LNCaP clone FGC (cell line): ENCODE measurements around the gene TASP1.
"Not testable (repeated sequence)": the region's sequence is repeated elsewhere in the genome, so short reads cannot be mapped to it uniquely, and the experiment has no call there.

ENCODE experiments used
- DNase-seq: peaks from one replicate; pipeline ENCODE4 v3.0.0-alpha.2; 2011; ENCODE audit warnings: low read depth
- H3K4me3 ChIP-seq: 2 replicates; pipeline ENCODE4 v1.5.1; 2011; ENCODE audit warnings: mild to moderate bottlenecking, low read depth, low read length, control low read depth
- TF ChIP-seq, protein P1 (sequence below): IDR thresholded peaks from 2 replicates; pipeline ENCODE4 v1.5.1; 2012; ENCODE audit warnings: mild to moderate bottlenecking; ENCODE audit not compliant: control insufficient read depth, insufficient read depth; ENCODE audit errors: extremely low read depth

Gene TASP1

DNA sequence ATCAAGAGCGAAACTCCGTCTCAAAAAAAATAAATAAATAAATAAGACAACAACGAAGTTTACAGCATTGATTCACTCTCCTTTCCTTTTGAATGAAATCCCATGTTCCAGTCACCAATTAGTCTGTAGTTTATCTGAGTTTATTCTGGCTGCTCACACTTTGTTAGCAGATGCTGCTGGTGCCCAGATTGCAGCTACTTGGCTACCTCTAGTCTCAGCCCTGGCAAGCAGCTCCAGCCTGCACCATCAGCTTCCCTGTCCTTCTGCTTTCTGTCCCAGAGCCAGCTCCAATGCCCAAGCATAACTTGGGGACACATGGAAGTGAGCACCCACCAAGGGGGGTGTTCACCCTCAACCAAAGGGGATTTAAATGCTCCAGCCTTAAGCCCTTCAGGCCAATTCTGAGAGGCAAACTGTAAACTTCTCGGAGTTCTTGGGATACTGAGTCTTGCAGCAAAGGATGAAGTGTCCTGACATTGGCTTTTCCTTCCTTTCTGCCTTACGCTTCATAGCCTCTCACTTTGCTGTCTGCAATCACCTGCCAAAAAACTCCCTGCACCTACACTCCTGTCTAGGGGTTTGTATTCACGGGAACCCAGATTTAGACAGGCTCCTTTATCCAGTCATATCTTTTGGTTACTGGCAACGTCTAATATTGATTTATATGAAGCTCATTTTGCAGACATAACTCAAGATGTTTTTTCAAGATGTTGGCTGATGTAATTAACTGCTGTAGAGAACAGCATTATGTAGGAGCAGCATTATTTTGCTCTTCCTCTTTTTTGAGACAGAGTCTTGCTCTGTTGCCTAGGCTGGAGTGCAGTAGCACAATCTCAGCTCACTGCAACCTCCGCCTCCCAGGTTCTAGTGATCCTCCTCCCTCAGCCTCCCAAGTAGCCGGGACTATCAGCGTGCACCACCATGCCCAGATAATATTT, 9.8 kb upstream of the TASP1 start:
- TF ChIP-seq, protein P1, sequence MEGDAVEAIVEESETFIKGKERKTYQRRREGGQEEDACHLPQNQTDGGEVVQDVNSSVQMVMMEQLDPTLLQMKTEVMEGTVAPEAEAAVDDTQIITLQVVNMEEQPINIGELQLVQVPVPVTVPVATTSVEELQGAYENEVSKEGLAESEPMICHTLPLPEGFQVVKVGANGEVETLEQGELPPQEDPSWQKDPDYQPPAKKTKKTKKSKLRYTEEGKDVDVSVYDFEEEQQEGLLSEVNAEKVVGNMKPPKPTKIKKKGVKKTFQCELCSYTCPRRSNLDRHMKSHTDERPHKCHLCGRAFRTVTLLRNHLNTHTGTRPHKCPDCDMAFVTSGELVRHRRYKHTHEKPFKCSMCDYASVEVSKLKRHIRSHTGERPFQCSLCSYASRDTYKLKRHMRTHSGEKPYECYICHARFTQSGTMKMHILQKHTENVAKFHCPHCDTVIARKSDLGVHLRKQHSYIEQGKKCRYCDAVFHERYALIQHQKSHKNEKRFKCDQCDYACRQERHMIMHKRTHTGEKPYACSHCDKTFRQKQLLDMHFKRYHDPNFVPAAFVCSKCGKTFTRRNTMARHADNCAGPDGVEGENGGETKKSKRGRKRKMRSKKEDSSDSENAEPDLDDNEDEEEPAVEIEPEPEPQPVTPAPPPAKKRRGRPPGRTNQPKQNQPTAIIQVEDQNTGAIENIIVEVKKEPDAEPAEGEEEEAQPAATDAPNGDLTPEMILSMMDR, result no peak

DNA sequence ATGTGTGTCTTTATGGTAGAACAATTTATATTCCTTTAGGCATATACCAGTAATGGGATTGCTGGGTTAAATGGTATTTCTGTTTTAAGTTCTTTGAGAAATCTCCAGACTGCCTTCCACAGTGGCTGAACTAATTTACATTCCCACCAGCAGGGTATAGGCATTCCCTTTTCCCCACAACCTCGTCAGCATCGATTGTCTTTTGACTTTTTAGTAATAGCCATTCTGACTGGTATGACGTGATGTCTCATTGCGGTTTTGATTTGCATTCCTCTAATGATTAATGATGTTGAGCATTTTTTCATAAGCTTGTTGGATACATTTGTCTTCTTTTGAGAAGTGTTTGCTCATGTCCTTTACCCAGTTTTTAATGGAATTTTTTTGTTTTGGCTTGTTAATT, 5.3 kb upstream of the TASP1 start:
- TF ChIP-seq, protein P1, result no peak
- no peak for DNase-seq
- no peak overlapping the region for H3K4me3 ChIP-seq

More for the DNA sequence above, 9.8 kb upstream of the TASP1 start:
- no peak for DNase-seq
- no peak overlapping the region for H3K4me3 ChIP-seq

DNA sequence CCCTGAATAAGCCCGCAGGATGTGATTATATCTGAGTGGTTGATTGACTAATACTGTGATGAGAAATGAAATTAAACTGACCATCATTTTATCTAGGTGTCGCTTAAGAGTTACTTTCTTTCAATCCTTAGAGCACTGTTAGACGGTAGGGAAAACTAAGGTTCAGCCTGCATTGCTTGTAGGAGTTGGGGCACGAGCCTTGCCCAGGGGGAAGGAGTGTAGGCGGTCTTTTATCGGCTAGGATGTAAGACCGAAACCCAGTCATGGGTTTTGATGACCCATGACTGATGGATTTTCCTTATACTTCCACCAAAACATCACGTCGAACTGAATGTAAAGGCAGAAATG, 392 bp upstream of the TASP1 start:
- DNase-seq, result no peak
- peak overlapping the region; percentile 99 for H3K4me3 ChIP-seq
- TF ChIP-seq, protein P1, result no peak

DNA sequence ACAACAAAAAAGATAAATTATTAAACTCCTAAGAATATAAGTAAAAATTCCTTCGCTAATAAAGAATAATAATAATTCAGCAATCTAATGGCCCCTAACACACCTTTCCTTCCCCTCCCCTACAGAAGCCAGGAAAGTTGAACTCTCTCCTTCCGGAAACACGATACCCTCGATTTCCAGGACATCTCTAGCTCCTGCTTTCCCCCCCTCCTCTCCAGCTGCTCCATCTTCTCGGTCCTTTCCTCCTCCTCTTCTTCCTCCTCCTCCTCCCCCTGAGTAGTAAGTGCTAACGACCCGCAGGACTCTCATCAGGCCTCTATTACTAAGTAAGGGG, 603 bp downstream of the TASP1 start:
- H3K4me3 ChIP-seq, result peak overlapping the region; percentile 99
- TF ChIP-seq, protein P1, result no peak
- DNase-seq, result no peak

DNA sequence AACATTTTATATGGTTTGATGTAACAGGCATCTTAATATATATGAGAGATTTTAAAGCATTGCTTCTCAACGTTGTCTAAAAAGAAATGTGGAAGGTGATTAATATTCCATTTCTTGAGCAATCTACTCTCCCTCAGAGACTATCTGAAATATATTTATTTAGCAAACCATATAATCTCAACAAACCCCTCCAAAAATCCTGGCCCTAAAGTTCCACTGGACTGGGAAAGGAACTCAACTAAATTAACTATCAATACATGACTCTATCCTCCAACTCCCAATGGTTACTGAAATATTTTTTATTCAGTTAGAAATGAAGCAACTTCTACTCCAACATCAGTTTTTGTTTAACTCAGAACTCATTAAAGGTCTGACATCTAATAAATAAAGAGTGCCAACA, 6.3 kb downstream of the TASP1 start:
- TF ChIP-seq, protein P1, result no peak
- no peak overlapping the region for H3K4me3 ChIP-seq
- no peak for DNase-seq

DNA sequence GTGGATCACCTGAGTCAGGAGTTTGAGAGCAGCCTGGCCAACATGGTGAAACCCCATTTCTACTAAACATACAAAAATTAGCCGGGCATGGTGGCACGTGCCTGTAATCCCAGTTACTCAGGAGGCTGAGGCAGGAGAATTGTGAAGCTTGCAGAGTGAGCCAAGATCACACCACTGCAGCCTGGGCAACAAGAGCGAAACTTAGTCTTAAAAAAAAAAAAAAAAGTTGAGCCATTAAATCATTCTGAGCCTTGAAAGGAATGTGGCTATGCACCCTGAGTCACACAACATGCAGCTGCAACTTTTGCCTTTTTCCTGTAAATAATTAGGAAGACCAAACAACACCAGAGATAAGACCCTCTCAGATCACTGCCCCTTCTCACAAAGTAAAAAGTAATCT, 11.2 kb downstream of the TASP1 start:
- DNase-seq, H3K4me3 ChIP-seq: not testable (repeated sequence)

DNA sequence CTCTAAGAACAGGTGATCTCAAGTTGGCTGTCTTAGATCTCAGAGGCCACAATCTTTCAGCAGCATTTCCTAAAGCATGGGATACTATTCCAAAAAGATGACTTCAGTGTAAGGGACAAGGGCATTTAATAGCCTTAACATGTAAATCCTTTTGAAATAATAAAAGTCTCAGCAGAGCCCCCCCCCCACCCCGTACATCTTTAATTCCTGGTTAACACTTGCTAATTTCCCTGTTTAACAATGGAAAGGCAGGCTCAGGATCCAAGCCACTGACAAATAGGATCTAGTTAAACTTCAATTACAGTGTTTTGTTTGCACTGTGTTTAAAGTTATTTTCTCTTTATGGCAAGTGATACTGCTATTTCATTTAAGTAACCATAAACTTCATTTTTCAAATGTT, 12.0 kb downstream of the TASP1 start:
- no peak for DNase-seq
- TF ChIP-seq, protein P1, result no peak
- no peak overlapping the region for H3K4me3 ChIP-seq
